Chondrocyte (in vitro differentiated cells): ENCODE measurements around the gene PHOSPHO1. TPM values are rescaled to one million over a fixed set of nuclear protein-coding genes. Genes with fewer than 3 reads are reported as not detected.
A peak's percentile ranks its signal among the peaks of the same experiment; 100 is the strongest.

Experiments used
- DNase-seq: peaks from one replicate; pipeline ENCODE4 v3.0.0; 2021; ENCODE audit warnings: mixed read lengths, low spot score
- H3K27ac Mint-ChIP-seq: one replicate; pipeline ENCODE4 v1.8.0; 2021; ENCODE audit warnings: mild to moderate bottlenecking, moderate library complexity, mixed read lengths; ENCODE audit not compliant: unreplicated experiment
- H3K27me3 Mint-ChIP-seq: 2 replicates; pipeline ENCODE4 v1.8.0; 2021; ENCODE audit warnings: low read depth, mixed read lengths
- H3K36me3 Mint-ChIP-seq: 2 replicates; pipeline ENCODE4 v1.8.0; 2021; ENCODE audit warnings: low read depth, mixed read lengths
- H3K4me1 Mint-ChIP-seq: 2 replicates; pipeline ENCODE4 v1.8.0; 2021; ENCODE audit warnings: low read depth, mild to moderate bottlenecking, mixed read lengths
- H3K4me3 Mint-ChIP-seq: one replicate; pipeline ENCODE4 v1.8.0; 2021; ENCODE audit warnings: mild to moderate bottlenecking, moderate library complexity, mixed read lengths; ENCODE audit not compliant: unreplicated experiment
- H3K9me3 Mint-ChIP-seq: 2 replicates; pipeline ENCODE4 v1.8.0; 2021; ENCODE audit warnings: low read depth, mixed read lengths
- CTCF ChIP-seq: fragments of 200-600 bp; sonication (generic); IDR thresholded peaks from 2 replicates; pipeline ENCODE4 v1.5.0; 2021; ENCODE audit warnings: antibody characterized with exemption, mild to moderate bottlenecking, moderate library complexity
- total RNA-seq: library from RNA; stranded (reverse); gene quantifications from 3 replicates; pipeline ENCODE4 v1.2.1, GENCODE V29; 2021

Gene PHOSPHO1
- total RNA-seq, 1 donor from 2014 or later, result not detected

GRCh38 chr17:49194297-49194607 lies 36.3 kb downstream of the PHOSPHO1 start:
- no peak for DNase-seq
- Mint-ChIP-seq H3K27ac (peak overlapping the region; percentile 99), H3K9me3 (no peaks in the 10 kb centered on the region), H3K4me3 (no peak overlapping the region), H3K27me3 (no peaks in the 10 kb centered on the region), H3K36me3 (no peaks in the 10 kb centered on the region), H3K4me1 (peaks cover 16% of the 10 kb centered on the region)
- no peak for TF ChIP-seq CTCF

GRCh38 chr17:49193513-49194296 lies 36.9 kb downstream of the PHOSPHO1 start:
- no peak for TF ChIP-seq CTCF
- Mint-ChIP-seq H3K4me1 (peaks cover 16% of the 10 kb centered on the region), H3K36me3 (no peaks in the 10 kb centered on the region), H3K4me3 (peak overlapping the region; percentile 86), H3K27ac (peak overlapping the region; percentile 99), H3K9me3 (no peaks in the 10 kb centered on the region), H3K27me3 (no peaks in the 10 kb centered on the region)
- DNase-seq, result no peak

- H3K4me3 Mint-ChIP-seq, result peak overlapping the region; percentile 86
- peaks cover 16% of the 10 kb centered on the region for H3K4me1 Mint-ChIP-seq
- H3K9me3 Mint-ChIP-seq, result no peaks in the 10 kb centered on the region
- TF ChIP-seq CTCF, result peak; percentile 68
- no peaks in the 10 kb centered on the region for H3K27me3 Mint-ChIP-seq
- no peaks in the 10 kb centered on the region for H3K36me3 Mint-ChIP-seq
- no peak for DNase-seq
- H3K27ac Mint-ChIP-seq, result peak overlapping the region; percentile 99
Measured at GRCh38 chr17:49191917-49192741, 38.5 kb downstream of the PHOSPHO1 start.

- peak overlapping the region; percentile 99 for H3K27ac Mint-ChIP-seq
- H3K27me3 Mint-ChIP-seq, result no peaks in the 10 kb centered on the region
- no peaks in the 10 kb centered on the region for H3K36me3 Mint-ChIP-seq
- no peak for TF ChIP-seq CTCF
- no peak for DNase-seq
- H3K4me3 Mint-ChIP-seq, result peak overlapping the region; percentile 86
- no peaks in the 10 kb centered on the region for H3K9me3 Mint-ChIP-seq
- H3K4me1 Mint-ChIP-seq, result peaks cover 16% of the 10 kb centered on the region
Measured at GRCh38 chr17:49191409-49191916, 39.1 kb downstream of the PHOSPHO1 start.

- Mint-ChIP-seq H3K27ac (no peak overlapping the region), H3K27me3 (no peaks in the 10 kb centered on the region), H3K4me1 (peaks cover 16% of the 10 kb centered on the region), H3K9me3 (no peaks in the 10 kb centered on the region), H3K4me3 (no peak overlapping the region), H3K36me3 (no peaks in the 10 kb centered on the region)
- no peak for TF ChIP-seq CTCF
- DNase-seq, result no peak
Measured at GRCh38 chr17:49190932-49191331, 39.7 kb downstream of the PHOSPHO1 start.
